Right kidney (tissue), 1 donor: ENCODE measurements around the gene PGA4.

Experiments used
- DNase-seq: peaks from one replicate; pipeline ENCODE4 v3.0.0-alpha.2; 2016

PGA4 gene

DNA sequence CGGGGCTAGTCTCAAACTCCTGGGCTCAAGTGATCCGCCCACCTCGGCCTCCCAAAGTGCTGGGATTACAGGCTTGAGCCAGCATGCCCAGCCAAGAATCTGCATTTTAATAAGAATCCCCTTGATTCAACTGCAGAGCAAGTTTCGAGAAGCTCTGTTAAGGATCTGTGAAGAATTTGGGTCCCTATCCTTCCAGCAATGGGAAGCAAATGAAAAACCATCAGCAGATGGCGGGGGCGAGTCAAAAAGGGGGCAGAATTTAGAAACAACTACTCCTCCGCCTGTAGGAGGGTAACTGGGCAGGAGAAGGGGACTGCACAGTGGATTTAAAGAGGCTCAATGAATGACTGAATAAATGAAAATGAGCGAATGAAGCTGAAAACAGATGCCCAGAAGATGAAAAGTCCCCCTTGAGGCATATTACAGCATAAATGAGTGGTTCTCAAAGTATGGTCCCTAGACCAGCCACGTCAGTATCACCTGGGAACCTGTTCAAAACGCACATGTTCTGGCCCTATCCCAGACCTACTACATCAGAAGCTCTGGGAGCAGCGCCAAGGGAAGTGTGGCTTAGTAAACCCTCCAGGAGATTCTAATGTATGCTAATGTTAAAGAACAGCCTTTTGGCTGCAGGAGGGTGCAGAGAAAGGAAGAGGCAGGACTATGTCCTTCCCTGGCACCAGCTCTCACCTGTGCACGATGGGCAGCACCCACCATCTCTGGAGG is 58.0 kb downstream of the PGA4 start:
- DNase-seq: no peak

DNA sequence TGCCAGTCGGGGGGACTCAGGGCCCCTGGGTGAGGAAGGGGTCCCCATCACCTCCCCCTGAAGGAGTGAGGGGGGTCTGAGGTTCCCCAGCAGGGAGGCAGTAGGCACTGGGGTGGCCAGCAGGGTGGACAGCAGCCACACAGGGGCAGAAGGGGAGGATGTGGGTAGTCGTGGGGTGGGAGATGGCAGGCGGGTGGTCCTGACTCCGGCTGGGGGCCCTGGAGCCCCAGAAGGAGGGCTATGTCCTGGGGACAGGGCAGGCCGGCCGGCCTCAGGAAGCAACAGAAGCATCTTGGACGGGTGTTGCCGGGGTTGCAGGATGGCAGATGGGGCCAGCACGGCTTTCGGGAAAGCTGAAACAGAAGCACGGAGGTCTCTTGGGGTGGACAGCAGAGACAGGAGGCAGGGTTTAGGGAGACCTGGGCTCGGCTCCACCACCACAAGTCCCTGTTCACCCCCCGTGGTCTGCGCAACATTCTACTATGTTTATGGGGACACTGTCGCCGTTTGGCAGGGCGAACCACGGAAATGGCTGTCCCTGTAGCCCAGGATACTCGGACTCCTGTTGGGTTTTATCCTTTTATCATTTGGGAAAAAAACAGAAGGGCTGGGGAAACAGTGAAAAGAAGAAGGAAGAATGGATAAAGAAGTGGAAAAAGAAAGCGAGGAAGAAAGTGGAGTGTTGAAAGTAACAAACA is 58.9 kb downstream of the PGA4 start:
- no peak for DNase-seq
